Endodermal cell (in vitro differentiated cells): ENCODE measurements around the gene KIAA0825. TPM values are rescaled to one million over a fixed set of nuclear protein-coding genes. Genes with fewer than 3 reads are reported as not detected.
A peak's percentile ranks its signal among the peaks of the same experiment; 100 is the strongest.

ENCODE experiments used
- DNase-seq: peaks from one replicate; pipeline ENCODE4 v3.0.0-alpha.2; 2017
- H3K27ac ChIP-seq: 2 replicates; pipeline ENCODE4 v1.5.1; 2013; ENCODE audit warnings: mild to moderate bottlenecking, low read depth, low read length, moderate library complexity
- H3K27me3 ChIP-seq: 2 replicates; pipeline ENCODE4 v1.6.1; 2013; ENCODE audit warnings: mild to moderate bottlenecking, low read length, moderate library complexity; ENCODE audit not compliant: insufficient read depth, control insufficient read depth, poor library complexity, severe bottlenecking
- H3K36me3 ChIP-seq: 2 replicates; pipeline ENCODE4 v1.7.0; 2013; ENCODE audit warnings: mild to moderate bottlenecking, low read length, moderate library complexity; ENCODE audit not compliant: control insufficient read depth, insufficient read depth
- H3K4me1 ChIP-seq: one replicate; pipeline ENCODE4 v1.7.0; 2013; ENCODE audit warnings: low read length; ENCODE audit not compliant: control insufficient read depth, insufficient read depth
- H3K4me3 ChIP-seq: 2 replicates; pipeline ENCODE4 v1.5.1; 2013; ENCODE audit warnings: mild to moderate bottlenecking, low read length, moderate library complexity
- H3K9ac ChIP-seq: 2 replicates; pipeline ENCODE4 v1.6.1; 2013; ENCODE audit warnings: mild to moderate bottlenecking, low read length, moderate library complexity; ENCODE audit not compliant: poor library complexity, severe bottlenecking; ENCODE audit errors: extremely low read depth
- H3K9me3 ChIP-seq: 2 replicates; pipeline ENCODE4 v1.6.1; 2013; ENCODE audit warnings: mild to moderate bottlenecking, low read length, moderate library complexity; ENCODE audit not compliant: control insufficient read depth
- H3K27ac Mint-ChIP-seq: 2 replicates; pipeline ENCODE4 v1.8.0; 2020; ENCODE audit warnings: mixed read lengths
- H3K27me3 Mint-ChIP-seq: 2 replicates; pipeline ENCODE4 v1.8.0; 2021; ENCODE audit warnings: mild to moderate bottlenecking, mixed read lengths; ENCODE audit not compliant: insufficient read depth
- H3K36me3 Mint-ChIP-seq: 2 replicates; pipeline ENCODE4 v1.8.0; 2020; ENCODE audit warnings: low read depth, mixed read lengths
- H3K4me1 Mint-ChIP-seq: 2 replicates; pipeline ENCODE4 v1.8.0; 2020; ENCODE audit warnings: mixed read lengths
- H3K4me3 Mint-ChIP-seq: 2 replicates; pipeline ENCODE4 v1.8.0; 2020; ENCODE audit warnings: mild to moderate bottlenecking, moderate library complexity, mixed read lengths
- H3K9me3 Mint-ChIP-seq: 2 replicates; pipeline ENCODE4 v1.8.0; 2020; ENCODE audit warnings: mild to moderate bottlenecking, mixed read lengths
- WGBS, 2 experiments: methylation state at CpG; one replicate each; pipeline versions ENCODE4 v1.1.5 to v1.1.7; 2013; ENCODE audit warnings: missing lambda C conversion rate in 2 of 2, mixed read lengths in 1 of 2; ENCODE audit not compliant: insufficient coverage in 1 of 2, insufficient read length in 1 of 2; 5-methylcytosine and 5-hydroxymethylcytosine counted together
- total RNA-seq, 2 donors: library from RNA; stranded (reverse); fragmentation: NEBNext Ultra II Directional in 1 of 2; extraction: Animal tissue kit (Norgen Biotek cat#: 25700) in 1 of 2; gene quantifications; 2 replicates in 1 of 2; 3 replicates in 1 of 2; pipeline ENCODE4 v1.2.1, GENCODE V29; 2021
- TF ChIP-seq, protein P1 (sequence below): fragments of 200-600 bp; sonication (generic); conservative IDR thresholded peaks from 2 replicates; pipeline ENCODE4 v1.5.0; 2021; ENCODE audit warnings: antibody characterized with exemption, mild to moderate bottlenecking

Gene KIAA0825
- total RNA-seq, 2 donors from 2014 or later, result 2.6 to 3.1 TPM

GRCh38 chr5:94544031-94544650 lies 74.3 kb downstream of the KIAA0825 start:
- DNase-seq, result no peak
- TF ChIP-seq, protein P1, sequence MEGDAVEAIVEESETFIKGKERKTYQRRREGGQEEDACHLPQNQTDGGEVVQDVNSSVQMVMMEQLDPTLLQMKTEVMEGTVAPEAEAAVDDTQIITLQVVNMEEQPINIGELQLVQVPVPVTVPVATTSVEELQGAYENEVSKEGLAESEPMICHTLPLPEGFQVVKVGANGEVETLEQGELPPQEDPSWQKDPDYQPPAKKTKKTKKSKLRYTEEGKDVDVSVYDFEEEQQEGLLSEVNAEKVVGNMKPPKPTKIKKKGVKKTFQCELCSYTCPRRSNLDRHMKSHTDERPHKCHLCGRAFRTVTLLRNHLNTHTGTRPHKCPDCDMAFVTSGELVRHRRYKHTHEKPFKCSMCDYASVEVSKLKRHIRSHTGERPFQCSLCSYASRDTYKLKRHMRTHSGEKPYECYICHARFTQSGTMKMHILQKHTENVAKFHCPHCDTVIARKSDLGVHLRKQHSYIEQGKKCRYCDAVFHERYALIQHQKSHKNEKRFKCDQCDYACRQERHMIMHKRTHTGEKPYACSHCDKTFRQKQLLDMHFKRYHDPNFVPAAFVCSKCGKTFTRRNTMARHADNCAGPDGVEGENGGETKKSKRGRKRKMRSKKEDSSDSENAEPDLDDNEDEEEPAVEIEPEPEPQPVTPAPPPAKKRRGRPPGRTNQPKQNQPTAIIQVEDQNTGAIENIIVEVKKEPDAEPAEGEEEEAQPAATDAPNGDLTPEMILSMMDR, result no peak
- Histone ChIP-seq H3K27me3 (no peaks in the 10 kb centered on the region), H3K36me3 (no peaks in the 10 kb centered on the region), H3K27ac (no peak overlapping the region), H3K9me3 (peaks cover 70% of the 10 kb centered on the region), H3K4me3 (no peak overlapping the region), H3K9ac (no peak overlapping the region), H3K4me1 (no peaks in the 10 kb centered on the region)
- peaks cover 31% of the 10 kb centered on the region for H3K36me3 Mint-ChIP-seq
- 93 to 100% methylated on average over 1 of the region's 1 CpG for WGBS, 2 experiments
- no peaks in the 10 kb centered on the region for H3K4me1 Mint-ChIP-seq
- peaks cover 61% of the 10 kb centered on the region for H3K9me3 Mint-ChIP-seq
- no peak overlapping the region for H3K4me3 Mint-ChIP-seq
- H3K27ac Mint-ChIP-seq, result no peak overlapping the region
- no peaks in the 10 kb centered on the region for H3K27me3 Mint-ChIP-seq

DNA sequence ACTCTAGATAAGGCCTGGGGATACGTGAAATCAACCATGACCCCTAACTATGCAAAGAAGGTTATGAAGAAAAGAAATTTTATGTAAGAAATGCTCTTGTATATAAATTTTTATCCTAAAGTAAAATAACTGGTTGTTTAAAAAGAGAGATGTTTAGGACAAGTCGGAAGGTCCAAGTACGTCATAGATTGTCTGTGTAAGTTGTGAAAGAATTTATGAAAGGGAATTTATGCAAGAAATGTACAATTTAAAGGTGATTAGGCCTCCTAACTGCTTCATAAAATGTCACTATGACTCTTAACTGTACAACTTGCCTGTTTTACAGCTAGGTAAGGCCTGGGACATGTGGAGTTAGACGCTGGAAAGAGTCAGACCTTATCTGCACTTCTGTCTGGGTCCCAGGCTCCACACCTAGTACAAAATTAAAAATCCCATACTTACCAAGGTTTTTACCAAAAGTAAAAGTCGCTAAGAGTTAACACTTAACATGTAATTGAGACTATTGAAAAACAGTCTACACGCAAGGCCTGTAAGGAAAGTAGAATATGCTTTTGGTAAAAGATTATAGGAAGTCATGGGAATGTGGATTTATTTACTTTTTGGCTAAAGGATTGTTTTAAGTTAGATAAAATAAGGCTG lies 77.4 kb downstream of the KIAA0825 start:
- Mint-ChIP-seq H3K36me3 (peaks cover 51% of the 10 kb centered on the region), H3K27ac (no peak overlapping the region), H3K27me3 (no peaks in the 10 kb centered on the region), H3K4me1 (no peaks in the 10 kb centered on the region), H3K4me3 (no peak overlapping the region), H3K9me3 (peaks cover 74% of the 10 kb centered on the region)
- no peak for DNase-seq
- no peak overlapping the region for H3K9ac ChIP-seq
- H3K27ac ChIP-seq, result no peak overlapping the region
- no peaks in the 10 kb centered on the region for H3K36me3 ChIP-seq
- H3K27me3 ChIP-seq, result no peaks in the 10 kb centered on the region
- TF ChIP-seq, protein P1, result no peak
- 89 to 100% methylated on average over 3 to 6 of the region's 6 CpGs for WGBS, 2 experiments
- H3K4me3 ChIP-seq, result peak overlapping the region; percentile 53
- peaks cover 92% of the 10 kb centered on the region for H3K9me3 ChIP-seq
- H3K4me1 ChIP-seq, result no peaks in the 10 kb centered on the region

GRCh38 chr5:94538260-94538659 lies 80.1 kb downstream of the KIAA0825 start:
- Mint-ChIP-seq H3K4me1 (no peaks in the 10 kb centered on the region), H3K4me3 (no peak overlapping the region), H3K27me3 (no peaks in the 10 kb centered on the region), H3K36me3 (peaks cover 47% of the 10 kb centered on the region), H3K27ac (no peak overlapping the region), H3K9me3 (peaks cover 61% of the 10 kb centered on the region)
- WGBS, 2 experiments, result 94 to 96% methylated on average over 3 of the region's 3 CpGs
- no peaks in the 10 kb centered on the region for H3K4me1 ChIP-seq
- H3K27ac ChIP-seq, result no peak overlapping the region
- peaks cover 80% of the 10 kb centered on the region for H3K9me3 ChIP-seq
- H3K36me3 ChIP-seq, result peaks cover 6% of the 10 kb centered on the region
- TF ChIP-seq, protein P1, result no peak
- no peak for DNase-seq
- no peak overlapping the region for H3K9ac ChIP-seq
- no peak overlapping the region for H3K4me3 ChIP-seq
- H3K27me3 ChIP-seq, result no peaks in the 10 kb centered on the region
